Measurements from ENCODE around the gene ANKFY1. TPM values are rescaled to one million over a fixed set of nuclear protein-coding genes. Genes with fewer than 3 reads are reported as not detected.

Gene ANKFY1
- total and polyA plus RNA-seq, 9 of the 15 experiments (the other 6 are each of a cell fraction or from before 2014, with no cell fraction given), result 4.3 to 25.6 (median 12.2) TPM

- TF ChIP-seq TCFL5 (CRISPR knock-in tag; conservative IDR thresholded peaks at IDR 0.05), result no peak
- TF ChIP-seq ZNF311 (CRISPR knock-in tag; IDR thresholded peaks at IDR 0.05), result no peak
- TF ChIP-seq JUNB (CRISPR knock-in tag; conservative IDR thresholded peaks at IDR 0.05), result no peak
- TF ChIP-seq E2F5 (CRISPR knock-in tag; IDR thresholded peaks at IDR 0.05), result no peak
- 0 out of 2 replicates have a peak, but pooled peaks have one; percentile 39 for TF ChIP-seq ZBED1 (IDR thresholded peaks at IDR 0.05)
- no peak for TF ChIP-seq PHF20 (IDR thresholded peaks at IDR 0.05; ENCODE audit: partially characterized antibody)
- TF ChIP-seq EZH2 (IDR thresholded peaks at IDR 0.05; ENCODE audit: borderline replicate concordance, low read depth, low read length), result no peak; the same call in 1 of the 2 replicates
- no peak; the same call in 1 of the 2 replicates for TF ChIP-seq ATF7 (IDR thresholded peaks at IDR 0.05)
- no peak for TF ChIP-seq PREB (CRISPR knock-in tag; IDR thresholded peaks at IDR 0.05)
- no peak for TF ChIP-seq SFPQ (IDR thresholded peaks at IDR 0.05; ENCODE audit: low read depth, low read length)
- TF ChIP-seq GATAD2B (IDR thresholded peaks at IDR 0.05; ENCODE audit: borderline replicate concordance), result no peak
- no peak for TF ChIP-seq STAT6 (CRISPR knock-in tag; IDR thresholded peaks at IDR 0.05)
- TF ChIP-seq ZNF121 (CRISPR knock-in tag; conservative IDR thresholded peaks at IDR 0.05), result no peak
- peak; percentile 67 for TF ChIP-seq NR2C1 (IDR thresholded peaks at IDR 0.05)
- TF ChIP-seq NR2C1 (tag; IDR thresholded peaks at IDR 0.05), result 0 out of 2 replicates have a peak, but pooled peaks have one; percentile 30
- no peak for TF ChIP-seq ZNF57 (CRISPR knock-in tag; IDR thresholded peaks at IDR 0.05)
- no peak for TF ChIP-seq PURB (CRISPR knock-in tag; IDR thresholded peaks at IDR 0.05; ENCODE audit: low read depth)
- no peak for TF ChIP-seq SMARCB1 (IDR thresholded peaks at IDR 0.05; ENCODE audit: insufficient read length, low read depth)
- TF ChIP-seq ZNF695 (CRISPR knock-in tag; IDR thresholded peaks at IDR 0.05), result no peak
- TF ChIP-seq DPF2 (IDR thresholded peaks at IDR 0.05), result peak; percentile 97
- TF ChIP-seq RAD51 (IDR thresholded peaks at IDR 0.05; ENCODE audit: borderline replicate concordance, low read depth), result peak; percentile 30; the same call in 1 of the 2 replicates
- no peak for TF ChIP-seq SAP30 (IDR thresholded peaks at IDR 0.05; ENCODE audit: borderline replicate concordance, insufficient read depth, low read depth, low read length, poor library complexity, severe bottlenecking)
These were observed 14.2 kb downstream of the ANKFY1 start (continued) for GRCh38 chr17:4249452-4250029.

All from K562 (cell line).